ENCODE data around the gene PCDHGB5.

DNA sequence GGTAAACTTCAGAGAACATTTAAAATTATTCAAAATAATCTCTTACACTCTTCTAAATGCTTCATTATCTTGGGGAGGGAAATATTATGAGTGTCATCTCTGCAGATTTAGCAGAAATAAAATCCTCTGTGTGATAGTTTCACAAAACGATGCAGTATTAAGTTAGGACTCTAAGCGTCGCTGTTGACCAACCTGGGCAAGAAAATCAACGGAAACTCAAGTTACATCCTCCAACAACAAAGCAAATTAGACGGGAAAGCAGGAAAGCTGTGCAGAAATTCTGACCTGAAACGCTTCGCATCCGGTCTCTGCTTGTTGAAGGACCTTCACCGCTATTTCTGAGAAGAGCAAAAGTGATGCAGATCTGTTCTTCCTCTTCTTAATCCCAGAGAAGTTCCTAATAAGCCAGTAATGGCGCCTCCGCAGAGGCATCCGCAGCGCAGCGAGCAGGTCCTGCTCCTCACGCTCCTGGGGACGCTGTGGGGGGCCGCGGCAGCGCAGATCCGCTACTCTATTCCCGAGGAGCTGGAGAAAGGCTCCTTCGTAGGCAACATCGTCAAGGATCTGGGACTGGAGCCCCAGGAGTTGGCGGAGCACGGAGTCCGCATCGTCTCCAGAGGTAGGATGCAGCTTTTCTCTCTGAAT, 24.0 kb upstream of the PCDHGB5 start, which contains the start of gene PCDHGA6:
- TF ChIP-seq, protein P1, sequence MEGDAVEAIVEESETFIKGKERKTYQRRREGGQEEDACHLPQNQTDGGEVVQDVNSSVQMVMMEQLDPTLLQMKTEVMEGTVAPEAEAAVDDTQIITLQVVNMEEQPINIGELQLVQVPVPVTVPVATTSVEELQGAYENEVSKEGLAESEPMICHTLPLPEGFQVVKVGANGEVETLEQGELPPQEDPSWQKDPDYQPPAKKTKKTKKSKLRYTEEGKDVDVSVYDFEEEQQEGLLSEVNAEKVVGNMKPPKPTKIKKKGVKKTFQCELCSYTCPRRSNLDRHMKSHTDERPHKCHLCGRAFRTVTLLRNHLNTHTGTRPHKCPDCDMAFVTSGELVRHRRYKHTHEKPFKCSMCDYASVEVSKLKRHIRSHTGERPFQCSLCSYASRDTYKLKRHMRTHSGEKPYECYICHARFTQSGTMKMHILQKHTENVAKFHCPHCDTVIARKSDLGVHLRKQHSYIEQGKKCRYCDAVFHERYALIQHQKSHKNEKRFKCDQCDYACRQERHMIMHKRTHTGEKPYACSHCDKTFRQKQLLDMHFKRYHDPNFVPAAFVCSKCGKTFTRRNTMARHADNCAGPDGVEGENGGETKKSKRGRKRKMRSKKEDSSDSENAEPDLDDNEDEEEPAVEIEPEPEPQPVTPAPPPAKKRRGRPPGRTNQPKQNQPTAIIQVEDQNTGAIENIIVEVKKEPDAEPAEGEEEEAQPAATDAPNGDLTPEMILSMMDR (IDR thresholded peaks at IDR 0.05; ENCODE audit: insufficient read depth, low read length, poor library complexity, severe bottlenecking) = no peak
- TF ChIP-seq EZH2phosphoT487 (conservative IDR thresholded peaks at IDR 0.05; ENCODE audit: low read length) = no peak
